Endometrial microvascular endothelial cells (primary cell): ENCODE results near the gene POLR2F. TPM values are rescaled to one million over a fixed set of nuclear protein-coding genes. Genes with fewer than 3 reads are reported as not detected.

ENCODE experiments used
- in situ Hi-C: cut with HindIII; loops from 2 replicates; pipeline ENCODE4 v1.10.0; 2017; ENCODE audit warnings: low sequenced_read_pairs, low pct_unique_long_range_greater_than_20kb; ENCODE audit errors: inconsistent ontology term
- total RNA-seq: library from RNA; depleted of rRNA; stranded (reverse); fragments of >200 nt; gene quantifications from one replicate; pipeline ENCODE4 v1.2.3, GENCODE V29; 2015; ENCODE audit errors: inconsistent ontology term

The POLR2F gene
- total RNA-seq, 1 donor from 2014 or later: 80.4 TPM

DNA sequence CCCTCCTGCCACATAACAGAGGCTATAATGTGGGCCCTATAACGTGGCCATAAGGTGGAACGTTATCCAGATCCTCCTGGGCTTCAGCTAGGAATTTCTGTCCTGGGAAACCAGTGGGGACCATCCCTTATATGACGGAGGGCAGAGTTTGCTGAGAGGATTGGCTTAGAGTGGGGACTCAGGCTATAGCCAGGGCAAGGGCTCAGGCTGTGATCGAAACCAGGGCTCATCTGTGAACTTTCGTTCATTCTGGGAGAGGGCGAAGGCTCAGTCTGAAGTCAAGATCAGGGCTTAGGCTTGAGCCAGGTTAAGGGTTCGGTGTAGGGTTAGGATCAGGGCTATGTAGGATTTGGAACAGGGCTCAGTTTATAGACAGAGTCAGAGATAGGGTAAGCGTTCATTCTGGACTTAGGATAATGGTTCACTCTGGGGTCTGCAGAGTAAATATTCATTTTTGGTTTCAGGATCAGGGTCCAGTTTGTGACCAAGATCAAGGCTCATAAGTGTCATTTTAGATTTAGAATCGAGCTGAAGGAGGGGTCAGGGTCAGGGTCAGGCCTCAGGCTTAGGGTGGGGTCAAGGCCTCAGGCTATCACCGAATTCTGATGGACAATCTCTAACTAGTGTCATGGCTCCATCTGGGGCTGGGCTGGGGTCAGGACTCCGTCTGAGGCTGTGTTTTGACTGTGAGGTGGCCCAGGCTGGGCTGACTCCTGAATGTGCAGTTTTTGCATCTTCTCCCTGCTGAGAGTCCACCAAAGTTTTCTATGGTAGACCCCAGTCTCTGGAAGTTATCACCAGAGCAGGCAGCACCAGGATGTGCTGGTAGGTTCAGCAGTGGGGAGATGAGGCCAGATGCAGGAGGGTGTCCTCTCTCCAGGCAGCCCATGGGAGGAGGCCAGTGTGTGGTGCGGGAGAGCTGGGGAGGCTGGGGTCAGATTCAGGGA is 64.7 kb downstream of the POLR2F start:
- in situ Hi-C loops: no loop called here

Other genes with a start within 250 kb of the POLR2F start
- gene GCAT, start 145.8 kb upstream of the POLR2F start, total RNA-seq: 32.1 TPM
- gene GALR3, start 130.3 kb upstream of the POLR2F start, total RNA-seq: not detected
- gene ANKRD54, start 109.4 kb upstream of the POLR2F start, total RNA-seq: 54.3 TPM
- gene EIF3L, start 104.3 kb upstream of the POLR2F start, total RNA-seq: 397 TPM
- gene MICALL1, start 47.4 kb upstream of the POLR2F start, total RNA-seq: 63.0 TPM
- gene C22orf23, start 98 bp upstream of the POLR2F start, total RNA-seq: not detected
- gene SOX10, start 30.9 kb downstream of the POLR2F start, total RNA-seq: not detected
- 17.2 TPM for gene PICK1, start 103.7 kb downstream of the POLR2F start, total RNA-seq
- not detected for gene SLC16A8, start 130.5 kb downstream of the POLR2F start, total RNA-seq
- gene BAIAP2L2, start 157.0 kb downstream of the POLR2F start, total RNA-seq: 0.09 TPM
- gene PLA2G6, start 228.1 kb downstream of the POLR2F start, total RNA-seq: 1.6 TPM
- 50.5 TPM for gene MAFF, start 248.3 kb downstream of the POLR2F start, total RNA-seq